SU-DHL-6 (cell line): ENCODE data around the gene GTF2F2.
"Not testable (repeated sequence)": the region's sequence is repeated elsewhere in the genome, so short reads cannot be mapped to it uniquely, and the experiment has no call there.

Experiments used
- H2AFZ ChIP-seq: fragments of 200-600 bp; sonication (generic); 2 replicates; pipeline ENCODE4 v1.6.1; 2014; ENCODE audit warnings: low read depth, mild to moderate bottlenecking, moderate library complexity, mixed read lengths, antibody characterized with exemption, low read length; ENCODE audit not compliant: severe bottlenecking
- H3F3A ChIP-seq: fragments of 200-600 bp; shearing (Covaris generic); 2 replicates; pipeline ENCODE4 v1.6.0; 2016; ENCODE audit warnings: antibody characterized with exemption, mild to moderate bottlenecking; ENCODE audit not compliant: insufficient read depth
- H3K27ac ChIP-seq: fragments of 200-600 bp; sonication (generic); 2 replicates; pipeline ENCODE4 v1.5.1; 2016; ENCODE audit warnings: low read depth, mild to moderate bottlenecking, low read length, moderate library complexity, mixed read lengths
- H3K27me3 ChIP-seq: fragments of 200-600 bp; sonication (generic), shearing (Covaris generic); 2 replicates; pipeline ENCODE4 v1.6.0; 2014; ENCODE audit warnings: mild to moderate bottlenecking, low read length
- H3K36me3 ChIP-seq: fragments of 200-600 bp; sonication (generic); 2 replicates; pipeline ENCODE4 v1.6.1; 2014; ENCODE audit warnings: mild to moderate bottlenecking, low read length, mixed read lengths
- H3K4me2 ChIP-seq: fragments of 300-600, 200-600 bp; shearing (Covaris generic), sonication (generic); 2 replicates; pipeline ENCODE4 v1.6.0; 2014; ENCODE audit warnings: low read length, low read depth, mild to moderate bottlenecking; ENCODE audit not compliant: poor library complexity, severe bottlenecking
- H3K4me3 ChIP-seq: fragments of 200-600 bp; sonication (generic); 2 replicates; pipeline ENCODE4 v1.5.1; 2014; ENCODE audit warnings: antibody characterized with exemption, low read length, mild to moderate bottlenecking, mixed read lengths; ENCODE audit not compliant: insufficient read depth, poor library complexity, severe bottlenecking
- H3K79me2 ChIP-seq: fragments of 200-600 bp; sonication (generic); 2 replicates; pipeline ENCODE4 v1.6.1; 2014; ENCODE audit warnings: mild to moderate bottlenecking, low read length, moderate library complexity; ENCODE audit not compliant: insufficient read depth
- H3K9ac ChIP-seq: fragments of 200-600 bp; sonication (generic); 2 replicates; pipeline ENCODE4 v1.7.0; 2014; ENCODE audit warnings: mild to moderate bottlenecking, low read length
- H3K9me2 ChIP-seq: fragments of 200-600 bp; sonication (generic); replicated peaks from 2 replicates; pipeline ENCODE4 v1.6.1; 2014; ENCODE audit warnings: low read length; ENCODE audit not compliant: insufficient read depth
- H3K9me3 ChIP-seq: fragments of 200-600 bp; sonication (generic); 2 replicates; pipeline ENCODE4 v1.6.1; 2014; ENCODE audit warnings: low read length, mixed read lengths; ENCODE audit not compliant: insufficient read depth
- H4K20me1 ChIP-seq: fragments of 200-600 bp; sonication (generic); 2 replicates; pipeline ENCODE4 v1.6.1; 2014; ENCODE audit warnings: low read depth, mild to moderate bottlenecking, antibody characterized with exemption, low read length, moderate library complexity, mixed read lengths
- CTCF ChIP-seq: fragments of 200-600 bp; sonication (generic); IDR thresholded peaks from one replicate; pipeline ENCODE4 v1.5.1; 2017; ENCODE audit warnings: antibody characterized with exemption, mild to moderate bottlenecking, low read length, moderate library complexity; ENCODE audit not compliant: insufficient read depth, poor library complexity, severe bottlenecking
- EZH2phosphoT487 ChIP-seq: fragments of 200-600 bp; sonication (generic), shearing (Covaris generic); conservative IDR thresholded peaks from 2 replicates; pipeline ENCODE4 v1.6.1; 2018; ENCODE audit warnings: mild to moderate bottlenecking, antibody characterized with exemption, low read length, moderate library complexity, mixed read lengths

Gene GTF2F2

GRCh38 chr13:45242524-45242923 is 122.2 kb downstream of the GTF2F2 start:
- TF ChIP-seq CTCF (no peak), EZH2phosphoT487 (no peak)
- no peak overlapping the region for H3K27ac ChIP-seq

GRCh38 chr13:45243077-45243476 is 122.8 kb downstream of the GTF2F2 start:
- TF ChIP-seq EZH2phosphoT487, result no peak
- no peak for TF ChIP-seq CTCF
- Histone ChIP-seq H2AFZ (no peak overlapping the region), H3K9me2 (no peaks in the 10 kb centered on the region), H4K20me1 (no peaks in the 10 kb centered on the region), H3K4me2 (no peak overlapping the region), H3K27ac (no peak overlapping the region), H3K27me3 (no peaks in the 10 kb centered on the region), H3K9ac (no peak overlapping the region), H3K79me2 (0 out of 2 replicates have a peak, but pooled peaks cover 7% of the 10 kb centered on the region), H3K9me3 (no peaks in the 10 kb centered on the region), H3K36me3 (no peaks in the 10 kb centered on the region), H3K4me3 (no peak overlapping the region), H3F3A (no peaks in the 10 kb centered on the region)

More at GRCh38 chr13:45242524-45242923, 122.2 kb downstream of the GTF2F2 start:
- Histone ChIP-seq H3K9me2 (no peaks in the 10 kb centered on the region), H3K36me3 (no peaks in the 10 kb centered on the region), H3K9me3 (no peaks in the 10 kb centered on the region), H3K4me2 (no peak overlapping the region), H3K79me2 (0 out of 2 replicates have a peak, but pooled peaks cover 6% of the 10 kb centered on the region), H3K9ac (no peak overlapping the region), H4K20me1 (no peaks in the 10 kb centered on the region), H3F3A (no peaks in the 10 kb centered on the region), H2AFZ (no peak overlapping the region), H3K27me3 (no peaks in the 10 kb centered on the region), H3K4me3 (no peak overlapping the region)

- not testable (repeated sequence) for H3K4me3 ChIP-seq, H3K27me3 ChIP-seq, H3F3A ChIP-seq, H3K9ac ChIP-seq, H3K36me3 ChIP-seq, H3K27ac ChIP-seq, H3K9me2 ChIP-seq, H3K79me2 ChIP-seq, H2AFZ ChIP-seq, H4K20me1 ChIP-seq, H3K4me2 ChIP-seq, H3K9me3 ChIP-seq
Measured at GRCh38 chr13:45244736-45245135, 124.4 kb downstream of the GTF2F2 start.

GRCh38 chr13:45249662-45250061 is 129.4 kb downstream of the GTF2F2 start:
- TF ChIP-seq CTCF (no peak), EZH2phosphoT487 (no peak)
- no peaks in the 10 kb centered on the region for H3K36me3 ChIP-seq
- H3K4me2 ChIP-seq, result no peak overlapping the region
- no peak overlapping the region for H3K9ac ChIP-seq
- no peaks in the 10 kb centered on the region for H3K9me3 ChIP-seq
- no peak overlapping the region for H3K27ac ChIP-seq
- H3K79me2 ChIP-seq, result 0 out of 2 replicates have a peak, but pooled peaks cover 4% of the 10 kb centered on the region
- H3K27me3 ChIP-seq, result no peaks in the 10 kb centered on the region
- no peak overlapping the region for H3K4me3 ChIP-seq
- H3F3A ChIP-seq, result no peaks in the 10 kb centered on the region
- no peak overlapping the region for H2AFZ ChIP-seq
- H4K20me1 ChIP-seq, result no peaks in the 10 kb centered on the region
- no peaks in the 10 kb centered on the region for H3K9me2 ChIP-seq
